LNCAP (cell line): Measurements from ENCODE around the gene SETD3.
A peak's percentile ranks its signal among the peaks of the same experiment; 100 is the strongest.

Experiments used
- CTCF ChIP-seq: fragments of 450-650 bp; IDR thresholded peaks from 2 replicates; pipeline ENCODE4 v1.5.1; 2017; ENCODE audit warnings: mild to moderate bottlenecking

The SETD3 gene

GRCh38 chr14:99422228-99423010, 58.2 kb downstream of the SETD3 start:
- no peak for TF ChIP-seq CTCF

GRCh38 chr14:99420711-99421110, 59.9 kb downstream of the SETD3 start:
- TF ChIP-seq CTCF = no peak

- no peak for TF ChIP-seq CTCF
Measured at GRCh38 chr14:99419905-99420304, 60.8 kb downstream of the SETD3 start.

GRCh38 chr14:99418242-99418641, 62.4 kb downstream of the SETD3 start:
- TF ChIP-seq CTCF = no peak

GRCh38 chr14:99416909-99417308, 63.8 kb downstream of the SETD3 start:
- TF ChIP-seq CTCF = no peak

GRCh38 chr14:99415496-99416281, 65.0 kb downstream of the SETD3 start:
- peak; percentile 78 for TF ChIP-seq CTCF

- no peak for TF ChIP-seq CTCF
Measured at GRCh38 chr14:99413911-99414310, 66.7 kb downstream of the SETD3 start.
